Astrocyte (in vitro differentiated cells and primary cell): ENCODE results near the gene GDPD5. TPM values are rescaled to one million over a fixed set of nuclear protein-coding genes. Genes with fewer than 3 reads are reported as not detected.

Experiments
- DNase-seq: peaks from one replicate; pipeline ENCODE4 v3.0.0-alpha.2; 2010; ENCODE audit warnings: low read depth
- FAIRE-seq: peaks from 2 replicates; lab custom pipeline; 2011; peaks lifted over from hg19 to GRCh38; lab: Jason Lieb, UNC
- H2AFZ ChIP-seq: 2 replicates; pipeline ENCODE4 v1.6.0; 2012; ENCODE audit warnings: low read depth, low read length, inconsistent platforms
- H3K27ac ChIP-seq: 2 replicates; pipeline ENCODE4 v1.5.1; 2011; ENCODE audit warnings: low read depth, low read length, inconsistent platforms
- H3K27me3 ChIP-seq: 2 replicates; pipeline ENCODE4 v1.6.0; 2011; ENCODE audit warnings: low read length, inconsistent platforms; ENCODE audit not compliant: insufficient read depth
- H3K36me3 ChIP-seq: 2 replicates; pipeline ENCODE4 v1.5.1; 2011; ENCODE audit warnings: low read length, inconsistent platforms; ENCODE audit not compliant: insufficient read depth
- H3K4me1 ChIP-seq: 2 replicates; pipeline ENCODE4 v1.5.1; 2011; ENCODE audit warnings: low read length, inconsistent platforms; ENCODE audit not compliant: insufficient read depth
- H3K4me2 ChIP-seq: 2 replicates; pipeline ENCODE4 v1.6.0; 2012; ENCODE audit warnings: low read length, inconsistent platforms
- H3K4me3 ChIP-seq: 2 replicates; pipeline ENCODE4 v1.5.1; 2011; ENCODE audit warnings: low read depth, mild to moderate bottlenecking, low read length, inconsistent platforms; ENCODE audit not compliant: insufficient read depth
- H3K79me2 ChIP-seq: 2 replicates; pipeline ENCODE4 v1.6.0; 2012; ENCODE audit warnings: mild to moderate bottlenecking, low read length, inconsistent platforms; ENCODE audit not compliant: insufficient read depth
- H3K9ac ChIP-seq: 2 replicates; pipeline ENCODE4 v1.6.0; 2012; ENCODE audit warnings: mild to moderate bottlenecking, low read length, inconsistent platforms
- H3K9me3 ChIP-seq: 2 replicates; pipeline ENCODE4 v1.5.1; 2012; ENCODE audit warnings: low read depth, mild to moderate bottlenecking, low read length, inconsistent platforms; ENCODE audit not compliant: insufficient read depth
- H4K20me1 ChIP-seq: 2 replicates; pipeline ENCODE4 v1.6.0; 2012; ENCODE audit warnings: low read length, inconsistent platforms; ENCODE audit not compliant: insufficient read depth
- H3K27ac Mint-ChIP-seq: one replicate; pipeline ENCODE4 v1.8.0; 2021; ENCODE audit warnings: mild to moderate bottlenecking, mixed read lengths; ENCODE audit not compliant: unreplicated experiment
- H3K27me3 Mint-ChIP-seq: one replicate; pipeline ENCODE4 v1.8.0; 2021; ENCODE audit warnings: low read depth, mixed read lengths; ENCODE audit not compliant: unreplicated experiment
- H3K36me3 Mint-ChIP-seq: one replicate; pipeline ENCODE4 v1.8.0; 2021; ENCODE audit warnings: low read depth, mixed read lengths; ENCODE audit not compliant: unreplicated experiment
- H3K4me1 Mint-ChIP-seq: one replicate; pipeline ENCODE4 v1.8.0; 2021; ENCODE audit warnings: low read depth, mixed read lengths; ENCODE audit not compliant: unreplicated experiment
- H3K4me3 Mint-ChIP-seq: one replicate; pipeline ENCODE4 v1.8.0; 2021; ENCODE audit warnings: mild to moderate bottlenecking, moderate library complexity, mixed read lengths; ENCODE audit not compliant: unreplicated experiment
- H3K9me3 Mint-ChIP-seq: one replicate; pipeline ENCODE4 v1.8.0; 2021; ENCODE audit warnings: mild to moderate bottlenecking, mixed read lengths; ENCODE audit not compliant: unreplicated experiment
- CTCF ChIP-seq: IDR thresholded peaks from 2 replicates; pipeline ENCODE4 v1.5.1; 2011; ENCODE audit warnings: low read depth, mild to moderate bottlenecking, inconsistent platforms, low read length, moderate library complexity; ENCODE audit not compliant: insufficient read depth
- EZH2 ChIP-seq: IDR thresholded peaks from 2 replicates; pipeline ENCODE4 v1.6.1; 2012; ENCODE audit warnings: mild to moderate bottlenecking, low read length, inconsistent platforms; ENCODE audit not compliant: insufficient read depth
- total RNA-seq: library from RNA; stranded (reverse); gene quantifications from 2 replicates; pipeline ENCODE4 v1.2.1, GENCODE V29; 2021

Gene GDPD5
- total RNA-seq, 1 donor from 2014 or later, result 9.4 TPM

GRCh38 chr11:75443043-75443442 is 82.7 kb downstream of the GDPD5 start:
- Histone ChIP-seq H3K9me3 (no peaks in the 10 kb centered on the region), H3K79me2 (no peaks in the 10 kb centered on the region), H3K4me2 (no peak overlapping the region), H3K27me3 (no peaks in the 10 kb centered on the region), H3K4me3 (no peak overlapping the region), H3K4me1 (no peaks in the 10 kb centered on the region), H3K27ac (no peak overlapping the region), H4K20me1 (no peaks in the 10 kb centered on the region), H2AFZ (no peak overlapping the region), H3K36me3 (no peaks in the 10 kb centered on the region), H3K9ac (no peak overlapping the region)
- DNase-seq (no peak), FAIRE-seq (no peak)
- Mint-ChIP-seq H3K27me3 (peaks cover 52% of the 10 kb centered on the region), H3K4me3 (no peak overlapping the region), H3K9me3 (no peaks in the 10 kb centered on the region), H3K27ac (no peak overlapping the region), H3K4me1 (no peaks in the 10 kb centered on the region), H3K36me3 (peaks cover 3% of the 10 kb centered on the region)
- TF ChIP-seq CTCF, result no peak
- TF ChIP-seq EZH2, result no peak

GRCh38 chr11:75442161-75442885 is 83.4 kb downstream of the GDPD5 start:
- FAIRE-seq, result no peak
- H3K4me1 ChIP-seq, result no peaks in the 10 kb centered on the region
- no peaks in the 10 kb centered on the region for H4K20me1 ChIP-seq
- DNase-seq, result no peak
- H3K79me2 ChIP-seq, result no peaks in the 10 kb centered on the region
- H3K4me1 Mint-ChIP-seq, result no peaks in the 10 kb centered on the region
- H3K27ac Mint-ChIP-seq, result no peak overlapping the region
- H3K9ac ChIP-seq, result no peak overlapping the region
- H2AFZ ChIP-seq, result no peak overlapping the region
- H3K36me3 ChIP-seq, result no peaks in the 10 kb centered on the region
- H3K9me3 Mint-ChIP-seq, result no peaks in the 10 kb centered on the region
- H3K27ac ChIP-seq, result no peak overlapping the region
- H3K27me3 ChIP-seq, result no peaks in the 10 kb centered on the region
- H3K4me3 Mint-ChIP-seq, result no peak overlapping the region
- H3K4me2 ChIP-seq, result no peak overlapping the region
- no peaks in the 10 kb centered on the region for H3K9me3 ChIP-seq
- TF ChIP-seq EZH2 (no peak), CTCF (no peak)
- peaks cover 58% of the 10 kb centered on the region for H3K27me3 Mint-ChIP-seq
- H3K36me3 Mint-ChIP-seq, result peaks cover 3% of the 10 kb centered on the region
- H3K4me3 ChIP-seq, result no peak overlapping the region

GRCh38 chr11:75441804-75442132 is 84.0 kb downstream of the GDPD5 start:
- no peak for FAIRE-seq
- TF ChIP-seq EZH2 (no peak), CTCF (no peak)
- H3K27ac Mint-ChIP-seq, result no peak overlapping the region

More at GRCh38 chr11:75441804-75442132, 84.0 kb downstream of the GDPD5 start:
- Histone ChIP-seq H3K9ac (no peak overlapping the region), H2AFZ (no peak overlapping the region), H3K9me3 (no peaks in the 10 kb centered on the region), H3K79me2 (no peaks in the 10 kb centered on the region), H4K20me1 (no peaks in the 10 kb centered on the region), H3K27me3 (no peaks in the 10 kb centered on the region), H3K27ac (no peak overlapping the region), H3K4me3 (no peak overlapping the region), H3K4me2 (no peak overlapping the region), H3K36me3 (no peaks in the 10 kb centered on the region), H3K4me1 (no peaks in the 10 kb centered on the region)
- H3K4me3 Mint-ChIP-seq, result no peak overlapping the region
- peaks cover 60% of the 10 kb centered on the region for H3K27me3 Mint-ChIP-seq
- DNase-seq, result no peak
- no peaks in the 10 kb centered on the region for H3K9me3 Mint-ChIP-seq
- peaks cover 3% of the 10 kb centered on the region for H3K36me3 Mint-ChIP-seq
- no peaks in the 10 kb centered on the region for H3K4me1 Mint-ChIP-seq
